ENCODE measurements around the gene ZC3HAV1L.

- TF ChIP-seq USF2 (IDR thresholded peaks at IDR 0.05) (no peak), CBX2 (IDR thresholded peaks at IDR 0.05; ENCODE audit: borderline replicate concordance, low read depth) (no peak), MAZ (IDR thresholded peaks at IDR 0.05; ENCODE audit: borderline replicate concordance, low read depth, low read length) (no peak), POLR2A (IDR thresholded peaks at IDR 0.05; ENCODE audit: low read length) (no peak), MYC (IDR thresholded peaks at IDR 0.05; ENCODE audit: borderline replicate concordance, low read length) (no peak), POLR2AphosphoS2 (conservative IDR thresholded peaks at IDR 0.05; ENCODE audit: low read length) (no peak), CTCF (IDR thresholded peaks at IDR 0.05) (no peak)
Measured at GRCh38 chr7:139078399-139078798, 42.6 kb upstream of the ZC3HAV1L start.
